Measurements from ENCODE around the gene QPCT. TPM values are rescaled to one million over a fixed set of nuclear protein-coding genes. Genes with fewer than 3 reads are reported as not detected.
"Not testable (repeated sequence)": the region's sequence is repeated elsewhere in the genome, so short reads cannot be mapped to it uniquely, and the experiment has no call there.

QPCT gene
- polyA plus RNA-seq (ENCODE audit: insufficient read length in 3 of 3), result 10 to 100 TPM; 11.5 to 15.5 (median 12.3) TPM
- long read RNA-seq, donor 1, transcript QPCT-201 (7 exons, 1,739 nt), result major isoform, 17 of 17 reads
- long read RNA-seq, donor 1, partial matches to known transcripts, result 0 of 17 reads
- long read RNA-seq, donor 1, other reads (novel, unspliced or antisense), result 0 of 17 reads
- long read RNA-seq, donor 2, transcript QPCT-201 (7 exons, 1,739 nt), result major isoform, 13 of 13 reads
- long read RNA-seq, donor 2, partial matches to known transcripts, result 0 of 13 reads
- long read RNA-seq, donor 2, other reads (novel, unspliced or antisense), result 0 of 13 reads
- long read RNA-seq, donor 3, partial matches to known transcripts, result 0 of 4 reads
- long read RNA-seq, donor 3, other reads (novel, unspliced or antisense), result 0 of 4 reads
- long read RNA-seq, donor 4, transcript QPCT-201 (7 exons, 1,739 nt), result major isoform, 5 of 8 reads
- long read RNA-seq, donor 4, partial matches to known transcripts, result 0 of 8 reads
- long read RNA-seq, donor 4, other reads (novel, unspliced or antisense), result 0 of 8 reads
- long read RNA-seq, donor 5, transcript QPCT-201 (7 exons, 1,739 nt), result major isoform, 5 of 6 reads
- long read RNA-seq, donor 5, partial matches to known transcripts, result 0 of 6 reads
- long read RNA-seq, donor 5, other reads (novel, unspliced or antisense), result 0 of 6 reads
- long read RNA-seq, donor 6, transcript QPCT-201 (7 exons, 1,739 nt), result major isoform, 9 of 9 reads
- long read RNA-seq, donor 6, partial matches to known transcripts, result 0 of 9 reads
- long read RNA-seq, donor 6, other reads (novel, unspliced or antisense), result 0 of 9 reads
- long read RNA-seq, donor 7, transcript QPCT-201 (7 exons, 1,739 nt), result major isoform, 8 of 8 reads
- long read RNA-seq, donor 7, partial matches to known transcripts, result 0 of 8 reads
- long read RNA-seq, donor 7, other reads (novel, unspliced or antisense), result 0 of 8 reads
- long read RNA-seq, donor 8, partial matches to known transcripts, result 0 of 1 reads
- long read RNA-seq, donor 8, other reads (novel, unspliced or antisense), result 0 of 1 reads
- long read RNA-seq, donor 9, transcript QPCT-201 (7 exons, 1,739 nt), result major isoform, 6 of 6 reads
- long read RNA-seq, donor 9, partial matches to known transcripts, result 0 of 6 reads
- long read RNA-seq, donor 9, other reads (novel, unspliced or antisense), result 0 of 6 reads
- long read RNA-seq, donor 10, partial matches to known transcripts, result 0 of 1 reads
- long read RNA-seq, donor 10, other reads (novel, unspliced or antisense), result 0 of 1 reads
- long read RNA-seq, donor 11, transcript QPCT-201 (7 exons, 1,739 nt), result major isoform, 5 of 5 reads
- long read RNA-seq, donor 11, partial matches to known transcripts, result 0 of 5 reads
- long read RNA-seq, donor 11, other reads (novel, unspliced or antisense), result 0 of 5 reads
- long read RNA-seq, donor 12, transcript QPCT-201 (7 exons, 1,739 nt), result major isoform, 7 of 7 reads
- long read RNA-seq, donor 12, partial matches to known transcripts, result 0 of 7 reads
- long read RNA-seq, donor 12, other reads (novel, unspliced or antisense), result 0 of 7 reads
- long read RNA-seq, donor 13, transcript QPCT-201 (7 exons, 1,739 nt), result major isoform, 6 of 7 reads
- long read RNA-seq, donor 13, partial matches to known transcripts, result 0 of 7 reads
- long read RNA-seq, donor 13, other reads (novel, unspliced or antisense), result 0 of 7 reads
- long read RNA-seq, donor 14, result 0 reads
- long read RNA-seq, donor 15, transcript QPCT-201 (7 exons, 1,739 nt), result major isoform, 10 of 10 reads
- long read RNA-seq, donor 15, partial matches to known transcripts, result 0 of 10 reads
- long read RNA-seq, donor 15, other reads (novel, unspliced or antisense), result 0 of 10 reads
- long read RNA-seq, donor 16, transcript QPCT-201 (7 exons, 1,739 nt), result major isoform, 11 of 11 reads
- long read RNA-seq, donor 16, partial matches to known transcripts, result 0 of 11 reads
- long read RNA-seq, donor 16, other reads (novel, unspliced or antisense), result 0 of 11 reads

- DNase-seq, result peak; percentile 56
These were observed at the start of gene QPCT for GRCh38 chr2:37344453-37345361. QPCT (plus strand) TSS chr2:37344630; CDS start chr2:37344732, 102 bp downstream.

GRCh38 chr2:37294858-37295257, 49.6 kb upstream of the QPCT start:
- DNase-seq, result not testable (repeated sequence)

- DNase-seq, result no peak
These were observed 48.9 kb upstream of the QPCT start for GRCh38 chr2:37295469-37296073.

- DNase-seq, result no peak
These were observed 46.8 kb upstream of the QPCT start for GRCh38 chr2:37297632-37298031.

- DNase-seq, result no peak
These were observed 44.3 kb upstream of the QPCT start for GRCh38 chr2:37300146-37300545.

- no peak for DNase-seq
These were observed 43.9 kb upstream of the QPCT start for GRCh38 chr2:37300578-37300977.

- no peak for DNase-seq
These were observed 43.0 kb upstream of the QPCT start for GRCh38 chr2:37301408-37301807.

- no peak for DNase-seq
These were observed 41.7 kb upstream of the QPCT start for GRCh38 chr2:37302701-37303252.

GRCh38 chr2:37306024-37306423, 38.4 kb upstream of the QPCT start:
- no peak for DNase-seq

- DNase-seq, result no peak
These were observed 36.9 kb upstream of the QPCT start for GRCh38 chr2:37307500-37307899.

- DNase-seq, result no peak
These were observed 29.1 kb upstream of the QPCT start for GRCh38 chr2:37315364-37315763.

- DNase-seq, result no peak
These were observed 28.2 kb upstream of the QPCT start for GRCh38 chr2:37316181-37316580.

- DNase-seq, result no peak
These were observed 26.7 kb upstream of the QPCT start for GRCh38 chr2:37317746-37318145.

GRCh38 chr2:37318401-37318800, 26.0 kb upstream of the QPCT start:
- DNase-seq, result no peak

- no peak for DNase-seq
These were observed 24.4 kb upstream of the QPCT start for GRCh38 chr2:37319754-37320609.

GRCh38 chr2:37321029-37321682, 23.3 kb upstream of the QPCT start:
- no peak for DNase-seq

- no peak for DNase-seq
These were observed 22.1 kb upstream of the QPCT start for GRCh38 chr2:37322368-37322767.
